GM12891 (cell line): Measurements from ENCODE around the gene CALHM1.
A peak's percentile ranks its signal among the peaks of the same experiment; 100 is the strongest.

Experiments
- DNase-seq: peaks from one replicate; pipeline ENCODE4 v3.0.0; 2011; ENCODE audit warnings: low spot score; ENCODE audit not compliant: insufficient read length
- FAIRE-seq: peaks from 2 replicates; lab custom pipeline; 2011; peaks lifted over from hg19 to GRCh38; lab: Jason Lieb, UNC
- PAX5 ChIP-seq: IDR thresholded peaks from 2 replicates; pipeline ENCODE4 v1.6.1; 2011; ENCODE audit warnings: low read length, moderate library complexity, mild to moderate bottlenecking; ENCODE audit not compliant: insufficient read depth, severe bottlenecking
- POLR2A ChIP-seq: IDR thresholded peaks from 2 replicates; pipeline ENCODE4 v1.6.1; 2011; ENCODE audit warnings: low read depth, low read length, control low read depth
- POLR2AphosphoS5 ChIP-seq: IDR thresholded peaks from 2 replicates; pipeline ENCODE4 v1.6.1; 2011; ENCODE audit warnings: low read depth, low read length, control low read depth
- POU2F2 ChIP-seq: IDR thresholded peaks from 2 replicates; pipeline ENCODE4 v1.6.1; 2011; ENCODE audit warnings: low read depth, mild to moderate bottlenecking, control low read depth, low read length, moderate library complexity
- SPI1 ChIP-seq: IDR thresholded peaks from 2 replicates; pipeline ENCODE4 v1.6.1; 2011; ENCODE audit warnings: low read depth, low read length, control low read depth
- TAF1 ChIP-seq: IDR thresholded peaks from 2 replicates; pipeline ENCODE4 v1.6.1; 2011; ENCODE audit warnings: low read depth, low read length, control low read depth

The CALHM1 gene

GRCh38 chr10:103447187-103447586 lies 11.5 kb downstream of the CALHM1 start:
- DNase-seq (no peak), FAIRE-seq (no peak)
- TF ChIP-seq PAX5 (no peak), POLR2AphosphoS5 (no peak), TAF1 (no peak), POLR2A (no peak), POU2F2 (no peak), SPI1 (no peak)

- no peak for FAIRE-seq
- DNase-seq: no peak
These were observed 12.7 kb downstream of the CALHM1 start for GRCh38 chr10:103445767-103446567.

GRCh38 chr10:103445366-103445765 lies 13.3 kb downstream of the CALHM1 start:
- DNase-seq (no peak), FAIRE-seq (no peak)
- no peak for TF ChIP-seq PAX5
- TF ChIP-seq POLR2AphosphoS5: no peak
- no peak for TF ChIP-seq POU2F2
- TF ChIP-seq TAF1: no peak
- no peak for TF ChIP-seq POLR2A
- TF ChIP-seq SPI1: no peak

More at GRCh38 chr10:103445767-103446567, 12.7 kb downstream of the CALHM1 start:
- TF ChIP-seq PAX5: no peak
- no peak for TF ChIP-seq SPI1
- TF ChIP-seq POLR2A: no peak
- TF ChIP-seq TAF1: no peak
- TF ChIP-seq POU2F2: no peak
- TF ChIP-seq POLR2AphosphoS5: no peak

DNA sequence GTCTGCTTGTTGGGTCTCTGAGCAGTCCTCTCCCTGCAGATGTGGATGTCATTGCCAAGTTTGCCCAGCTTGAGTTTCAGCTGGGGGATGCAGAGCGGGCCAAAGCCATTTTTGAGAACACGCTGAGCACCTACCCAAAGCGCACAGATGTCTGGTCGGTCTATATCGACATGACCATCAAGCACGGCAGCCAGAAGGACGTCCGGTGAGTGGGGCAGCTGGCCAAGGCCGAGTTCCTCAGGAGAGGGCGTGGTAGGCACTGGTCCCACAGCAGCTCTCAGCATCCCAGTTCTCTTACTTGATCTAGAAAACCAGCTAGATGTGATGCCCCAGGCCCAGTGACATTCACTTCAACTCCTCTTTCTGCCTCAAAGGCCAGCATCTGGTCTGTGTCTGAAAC lies 14.2 kb downstream of the CALHM1 start:
- no peak for FAIRE-seq
- no peak for TF ChIP-seq SPI1
- no peak for TF ChIP-seq PAX5
- DNase-seq: no peak

- DNase-seq (no peak), FAIRE-seq (no peak)
- TF ChIP-seq POLR2A: 0 out of 2 replicates have a peak, but pooled peaks have one; percentile 32
- TF ChIP-seq POLR2AphosphoS5: no peak
These were observed 15.1 kb downstream of the CALHM1 start for GRCh38 chr10:103443475-103444185.

DNA sequence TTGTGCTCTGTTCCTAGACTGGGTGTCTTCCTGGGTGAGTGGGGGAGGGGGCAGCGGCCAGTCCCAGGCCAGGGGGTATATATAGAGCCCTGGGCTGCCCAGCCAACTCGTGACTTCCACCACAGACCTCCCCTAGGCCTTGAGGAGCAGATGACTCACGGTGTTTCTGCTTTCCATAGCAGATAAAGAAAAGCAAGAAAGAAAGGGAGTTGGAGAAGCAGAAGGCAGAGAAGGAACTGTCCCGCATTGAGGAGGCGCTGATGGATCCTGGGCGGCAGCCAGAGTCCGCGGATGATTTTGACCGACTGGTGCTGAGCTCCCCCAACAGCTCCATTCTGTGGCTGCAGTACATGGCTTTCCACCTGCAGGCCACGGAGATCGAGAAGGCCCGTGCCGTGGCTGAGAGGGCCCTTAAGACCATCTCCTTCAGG lies 16.7 kb downstream of the CALHM1 start:
- DNase-seq: no peak

GRCh38 chr10:103441611-103442010 lies 17.1 kb downstream of the CALHM1 start:
- DNase-seq (no peak), FAIRE-seq (no peak)
- TF ChIP-seq POLR2AphosphoS5: no peak
- TF ChIP-seq SPI1: no peak
- no peak for TF ChIP-seq TAF1
- no peak for TF ChIP-seq POLR2A
- TF ChIP-seq PAX5: no peak
- no peak for TF ChIP-seq POU2F2

More for the DNA sequence above, 16.7 kb downstream of the CALHM1 start:
- no peak for FAIRE-seq
- TF ChIP-seq POU2F2 (no peak), TAF1 (no peak), POLR2A (no peak), POLR2AphosphoS5 (no peak), PAX5 (no peak), SPI1 (no peak)

DNA sequence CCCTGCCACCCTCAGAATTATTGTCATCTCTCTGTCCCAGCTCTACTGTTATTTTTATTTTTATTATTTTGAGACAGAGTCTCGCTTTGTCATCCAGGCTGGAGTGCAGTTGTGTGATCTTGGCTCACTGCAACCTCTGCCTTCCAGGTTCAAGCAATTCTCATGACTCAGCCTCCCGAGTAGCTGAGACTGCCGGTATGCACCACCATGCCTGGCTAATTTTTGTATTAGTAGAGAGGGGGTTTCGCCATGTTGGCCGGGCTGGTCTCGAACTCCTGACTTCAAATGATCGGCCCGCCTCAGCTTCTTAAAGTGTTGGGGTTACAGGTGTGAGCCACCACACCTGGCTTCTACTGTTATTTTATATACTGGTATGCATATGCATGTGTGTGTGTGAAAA lies 17.5 kb downstream of the CALHM1 start:
- no peak for FAIRE-seq
- no peak for DNase-seq
- TF ChIP-seq TAF1 (no peak), SPI1 (no peak), POLR2AphosphoS5 (no peak), PAX5 (no peak), POU2F2 (no peak), POLR2A (no peak)

DNA sequence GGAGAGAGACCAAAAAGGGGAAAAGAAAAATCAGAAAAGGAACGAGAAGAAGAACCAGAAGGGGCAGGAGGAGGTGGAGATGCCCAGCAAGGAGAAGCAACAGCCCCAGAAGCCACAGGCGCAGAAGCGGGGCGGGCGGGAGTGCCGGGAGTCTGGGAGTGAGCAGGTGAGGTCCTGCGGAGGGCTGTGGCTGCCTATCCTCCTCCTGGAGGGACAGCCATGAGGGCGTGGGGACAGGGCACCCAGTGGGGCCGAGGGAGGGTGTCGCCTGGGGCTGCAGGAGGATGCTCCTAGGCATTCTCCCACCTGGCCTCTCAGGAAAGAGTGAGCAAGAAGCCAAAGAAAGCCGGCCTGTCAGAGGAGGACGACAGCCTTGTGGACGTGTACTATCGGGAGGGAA lies 18.3 kb downstream of the CALHM1 start:
- DNase-seq (no peak), FAIRE-seq (no peak)
- no peak for TF ChIP-seq PAX5
- no peak; the same call in 1 of the 2 replicates for TF ChIP-seq POLR2AphosphoS5
- TF ChIP-seq TAF1: no peak
- TF ChIP-seq POLR2A: no peak; the same call in 1 of the 2 replicates
- TF ChIP-seq POU2F2: no peak
- no peak for TF ChIP-seq SPI1
